Activated CD4-positive, alpha-beta T cell treated with anti-CD3 and anti-CD28 coated beads, Interleukin-2, amount 50 U/mL, for 24 hours (primary cell): ENCODE measurements around the gene THY1.
"Not testable (repeated sequence)": the region's sequence is repeated elsewhere in the genome, so short reads cannot be mapped to it uniquely, and the experiment has no call there.

Experiments used
- DNase-seq, 2 donors: peaks; one replicate each; pipeline ENCODE4 v3.0.0-alpha.2; 2020; ENCODE audit warnings: low read depth in 1 of 2, low spot score in 1 of 2

The THY1 gene

GRCh38 chr11:119445850-119446249 is 22.9 kb upstream of the THY1 start:
- DNase-seq = no peak

GRCh38 chr11:119445379-119445778 is 22.4 kb upstream of the THY1 start:
- no peak for DNase-seq

GRCh38 chr11:119441898-119442243 is 18.9 kb upstream of the THY1 start:
- DNase-seq = no peak

GRCh38 chr11:119438599-119438998 is 15.6 kb upstream of the THY1 start:
- no peak for DNase-seq

GRCh38 chr11:119437521-119437920 is 14.5 kb upstream of the THY1 start:
- not testable (repeated sequence) for DNase-seq

- DNase-seq = no peak
Measured at GRCh38 chr11:119436711-119437110, 13.7 kb upstream of the THY1 start.

GRCh38 chr11:119436093-119436492 is 13.1 kb upstream of the THY1 start:
- no peak for DNase-seq

GRCh38 chr11:119434591-119435330 is 11.8 kb upstream of the THY1 start:
- no peak for DNase-seq

GRCh38 chr11:119433358-119433725 is 10.4 kb upstream of the THY1 start:
- no peak for DNase-seq

GRCh38 chr11:119432484-119433357 is 9.7 kb upstream of the THY1 start:
- no peak for DNase-seq

- DNase-seq = no peak
Measured at GRCh38 chr11:119431523-119431922, 8.6 kb upstream of the THY1 start.

GRCh38 chr11:119427279-119427678 is 4.3 kb upstream of the THY1 start:
- no peak for DNase-seq

- DNase-seq = no peak
Measured at GRCh38 chr11:119426142-119426541, 3.2 kb upstream of the THY1 start.

GRCh38 chr11:119424775-119425174 is 1.8 kb upstream of the THY1 start:
- DNase-seq = no peak

- no peak for DNase-seq
Measured at GRCh38 chr11:119424276-119424675, 1.3 kb upstream of the THY1 start.

GRCh38 chr11:119423509-119424254 is 710 bp upstream of the THY1 start:
- no peak for DNase-seq

- no peak for DNase-seq
Measured at GRCh38 chr11:119421941-119422808, 797 bp downstream of the THY1 start.

- DNase-seq = no peak
Measured at GRCh38 chr11:119421351-119421750, 1.6 kb downstream of the THY1 start.

GRCh38 chr11:119420631-119421030 is 2.3 kb downstream of the THY1 start:
- DNase-seq = no peak

GRCh38 chr11:119419834-119420492 is 3.0 kb downstream of the THY1 start:
- no peak for DNase-seq
